Endometrial microvascular endothelial cells (primary cell): ENCODE measurements around the gene ST7L. TPM values are rescaled to one million over a fixed set of nuclear protein-coding genes. Genes with fewer than 3 reads are reported as not detected.

ENCODE experiments used
- in situ Hi-C: cut with HindIII; loops from 2 replicates; pipeline ENCODE4 v1.10.0; 2017; ENCODE audit warnings: low sequenced_read_pairs, low pct_unique_long_range_greater_than_20kb; ENCODE audit errors: inconsistent ontology term
- total RNA-seq: library from RNA; depleted of rRNA; stranded (reverse); fragments of >200 nt; gene quantifications from one replicate; pipeline ENCODE4 v1.2.3, GENCODE V29; 2015; ENCODE audit errors: inconsistent ontology term

ST7L gene
- total RNA-seq, 1 donor from 2014 or later = 16.1 TPM

- in situ Hi-C loops = no loop called here
These were observed 94.7 kb downstream of the ST7L start for GRCh38 chr1:112524251-112524650.

- in situ Hi-C loops = no loop called here
These were observed 96.3 kb downstream of the ST7L start for GRCh38 chr1:112522621-112523020.

- in situ Hi-C loops = no loop called here
These were observed 98.8 kb downstream of the ST7L start for GRCh38 chr1:112520166-112520565.

GRCh38 chr1:112518186-112518585 lies 100.8 kb downstream of the ST7L start:
- in situ Hi-C loops = no loop called here

GRCh38 chr1:112517646-112518045 lies 101.3 kb downstream of the ST7L start:
- in situ Hi-C loops = no loop called here

GRCh38 chr1:112517231-112517630 lies 101.7 kb downstream of the ST7L start:
- in situ Hi-C loops = no loop called here

GRCh38 chr1:112516141-112516540 lies 102.8 kb downstream of the ST7L start:
- in situ Hi-C loops = no loop called here

GRCh38 chr1:112515311-112516009 lies 103.5 kb downstream of the ST7L start:
- in situ Hi-C loops = no loop called here

- in situ Hi-C loops = no loop called here
These were observed 104.0 kb downstream of the ST7L start for GRCh38 chr1:112514901-112515300.

GRCh38 chr1:112513112-112513870 lies 105.7 kb downstream of the ST7L start:
- in situ Hi-C loops = no loop called here

- in situ Hi-C loops = no loop called here
These were observed 107.0 kb downstream of the ST7L start for GRCh38 chr1:112511897-112512296.

- in situ Hi-C loops = no loop called here
These were observed 108.6 kb downstream of the ST7L start for GRCh38 chr1:112510340-112510739.

- in situ Hi-C loops = no loop called here
These were observed 109.2 kb downstream of the ST7L start for GRCh38 chr1:112509660-112510178.

GRCh38 chr1:112509005-112509659 lies 109.8 kb downstream of the ST7L start:
- in situ Hi-C loops = no loop called here

- in situ Hi-C loops = no loop called here
These were observed 110.5 kb downstream of the ST7L start, which contains the start of gene WNT2B for GRCh38 chr1:112508278-112509004. WNT2B (plus strand) TSS chr1:112508965; CDS start chr1:112509263, 298 bp downstream.

GRCh38 chr1:112507921-112508277 lies 111.0 kb downstream of the ST7L start:
- in situ Hi-C loops = no loop called here

- in situ Hi-C loops = no loop called here
These were observed 111.6 kb downstream of the ST7L start for GRCh38 chr1:112507336-112507735.

GRCh38 chr1:112506731-112507130 lies 112.2 kb downstream of the ST7L start:
- in situ Hi-C loops = no loop called here

- in situ Hi-C loops = no loop called here
These were observed 112.6 kb downstream of the ST7L start for GRCh38 chr1:112506306-112506705.
